Trophoblast cell (in vitro differentiated cells and primary cell): Measurements from ENCODE around the gene MACROD2.

Experiments used
- DNase-seq, 2 donors: peaks; one replicate each; pipeline ENCODE4 v3.0.0-alpha.2; 2016
- H2AFZ ChIP-seq: 2 replicates; pipeline ENCODE4 v1.6.1; 2013; ENCODE audit warnings: low read length, moderate library complexity, mild to moderate bottlenecking; ENCODE audit not compliant: insufficient read depth, poor library complexity
- H2AK5ac ChIP-seq: 2 replicates; pipeline ENCODE4 v1.6.1; 2013; ENCODE audit warnings: mild to moderate bottlenecking, low read length
- H2BK120ac ChIP-seq: 2 replicates; pipeline ENCODE4 v1.6.1; 2013; ENCODE audit warnings: low read length, mild to moderate bottlenecking, moderate library complexity; ENCODE audit not compliant: insufficient read depth, poor library complexity
- H2BK12ac ChIP-seq: 2 replicates; pipeline ENCODE4 v1.6.1; 2013; ENCODE audit warnings: mild to moderate bottlenecking, low read length, moderate library complexity
- H2BK5ac ChIP-seq: 2 replicates; pipeline ENCODE4 v1.6.1; 2013; ENCODE audit warnings: low read length, low read depth, moderate library complexity, mild to moderate bottlenecking; ENCODE audit not compliant: poor library complexity
- H3K14ac ChIP-seq: 2 replicates; pipeline ENCODE4 v1.6.1; 2013; ENCODE audit warnings: mild to moderate bottlenecking, low read length
- H3K18ac ChIP-seq: 2 replicates; pipeline ENCODE4 v1.6.1; 2013; ENCODE audit warnings: mild to moderate bottlenecking, low read length
- H3K23ac ChIP-seq: 2 replicates; pipeline ENCODE4 v1.6.1; 2013; ENCODE audit warnings: low read length
- H3K27ac ChIP-seq: 2 replicates; pipeline ENCODE4 v1.5.1; 2013; ENCODE audit warnings: low read depth, mild to moderate bottlenecking, inconsistent platforms, low read length, moderate library complexity
- H3K27me3 ChIP-seq: 2 replicates; pipeline ENCODE4 v1.6.1; 2013; ENCODE audit warnings: inconsistent platforms, mild to moderate bottlenecking, low read length, moderate library complexity; ENCODE audit not compliant: insufficient read depth
- H3K36me3 ChIP-seq, 2 experiments: 1 replicate in 1 of 2; 2 replicates in 1 of 2; pipeline ENCODE4 v1.6.1; 2013; ENCODE audit warnings: low read length in 2 of 2, mild to moderate bottlenecking in 2 of 2, moderate library complexity in 1 of 2; ENCODE audit not compliant: insufficient read depth in 2 of 2, control insufficient read depth in 1 of 2
- H3K4ac ChIP-seq: 2 replicates; pipeline ENCODE4 v1.6.1; 2013; ENCODE audit warnings: low read depth, mild to moderate bottlenecking, low read length, moderate library complexity
- H3K4me1 ChIP-seq, 2 experiments: 1 replicate in 1 of 2; 2 replicates in 1 of 2; pipeline ENCODE4 v1.6.1; 2013; ENCODE audit warnings: low read length in 2 of 2, mild to moderate bottlenecking in 2 of 2, moderate library complexity in 1 of 2; ENCODE audit not compliant: insufficient read depth in 2 of 2, control insufficient read depth in 1 of 2
- H3K4me2 ChIP-seq: 2 replicates; pipeline ENCODE4 v1.6.1; 2013; ENCODE audit warnings: inconsistent platforms, mild to moderate bottlenecking, low read length, moderate library complexity
- H3K4me3 ChIP-seq: 2 replicates; pipeline ENCODE4 v1.5.1; 2013; ENCODE audit warnings: mild to moderate bottlenecking, low read depth, low read length, inconsistent platforms
- H3K79me1 ChIP-seq: one replicate; pipeline ENCODE4 v1.6.1; 2013; ENCODE audit warnings: low read length
- H3K79me2 ChIP-seq: 2 replicates; pipeline ENCODE4 v1.6.1; 2013; ENCODE audit warnings: low read length, mild to moderate bottlenecking; ENCODE audit not compliant: control insufficient read depth, insufficient read depth, poor library complexity
- H3K9ac ChIP-seq: 2 replicates; pipeline ENCODE4 v1.6.1; 2013; ENCODE audit warnings: mild to moderate bottlenecking, low read length
- H3K9me3 ChIP-seq: 2 replicates; pipeline ENCODE4 v1.6.1; 2013; ENCODE audit warnings: low read depth, mild to moderate bottlenecking, control low read depth, inconsistent platforms, low read length; ENCODE audit not compliant: insufficient read depth
- H4K12ac ChIP-seq: 2 replicates; pipeline ENCODE4 v1.6.1; 2013; ENCODE audit warnings: low read depth, mild to moderate bottlenecking, low read length, moderate library complexity
- H4K8ac ChIP-seq: 2 replicates; pipeline ENCODE4 v1.6.1; 2013; ENCODE audit warnings: low read depth, mild to moderate bottlenecking, low read length, moderate library complexity
- H4K91ac ChIP-seq: one replicate; pipeline ENCODE4 v1.6.1; 2013; ENCODE audit warnings: low read depth, mild to moderate bottlenecking, low read length, moderate library complexity
- WGBS: extraction: QIAGEN DNeasy Blood & Tissue Kit; methylation state at CpG from one replicate; pipeline ENCODE4 v1.1.7; 2013; ENCODE audit warnings: missing lambda C conversion rate; ENCODE audit not compliant: insufficient read length, insufficient coverage; ENCODE audit errors: extremely low coverage; 5-methylcytosine and 5-hydroxymethylcytosine counted together

Gene MACROD2

DNA sequence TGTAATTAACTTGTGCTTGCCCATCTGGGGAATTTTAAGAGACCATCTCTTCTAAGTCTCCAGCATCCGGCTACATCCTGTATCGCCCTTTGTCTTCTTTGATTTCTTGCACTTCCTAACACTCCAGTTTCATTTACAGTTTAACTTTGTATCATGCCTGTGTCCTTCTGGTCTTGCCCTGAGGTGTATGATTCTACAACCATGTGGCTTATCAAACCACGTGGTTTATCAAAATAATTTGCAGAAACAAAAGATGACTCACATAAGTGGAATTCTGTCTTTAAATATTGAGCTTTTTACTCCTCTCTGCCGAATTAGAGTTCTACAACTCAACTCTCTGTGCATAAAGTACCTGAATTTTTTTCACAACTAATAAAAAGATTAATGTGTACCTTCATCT lies 1997.2 kb downstream of the MACROD2 start:
- no peak overlapping the region for H2BK120ac ChIP-seq
- WGBS, result no CpG with 5 or more reads among the region's 4 CpGs
- no peak overlapping the region for H3K4ac ChIP-seq
- H2BK12ac ChIP-seq, result no peak overlapping the region
- no peak overlapping the region for H3K4me2 ChIP-seq
- H3K79me1 ChIP-seq, result no peaks in the 10 kb centered on the region
- no peaks in the 10 kb centered on the region for H3K9me3 ChIP-seq
- H4K91ac ChIP-seq, result no peak overlapping the region
- H3K79me2 ChIP-seq, result no peaks in the 10 kb centered on the region
- H3K9ac ChIP-seq, result no peak overlapping the region
- H4K8ac ChIP-seq, result no peak overlapping the region
- H3K18ac ChIP-seq, result no peak overlapping the region
- no peaks in the 10 kb centered on the region for H3K4me1 ChIP-seq
- no peak overlapping the region for H4K12ac ChIP-seq
- H3K27ac ChIP-seq, result no peak overlapping the region
- H3K36me3 ChIP-seq, result no peaks in the 10 kb centered on the region
- no peak for DNase-seq
- H2BK5ac ChIP-seq, result no peak overlapping the region
- no peak overlapping the region for H3K23ac ChIP-seq
- H2AFZ ChIP-seq, result no peak overlapping the region
- H2AK5ac ChIP-seq, result no peak overlapping the region
- H3K27me3 ChIP-seq, result no peaks in the 10 kb centered on the region
- no peak overlapping the region for H3K14ac ChIP-seq
- no peak overlapping the region for H3K4me3 ChIP-seq

- H2BK5ac ChIP-seq, result no peak overlapping the region
- H3K79me2 ChIP-seq, result no peaks in the 10 kb centered on the region
- H3K27ac ChIP-seq, result no peak overlapping the region
- no peak overlapping the region for H3K9ac ChIP-seq
- H3K14ac ChIP-seq, result no peak overlapping the region
- H3K27me3 ChIP-seq, result no peaks in the 10 kb centered on the region
- H3K23ac ChIP-seq, result no peak overlapping the region
- H2BK120ac ChIP-seq, result no peak overlapping the region
- H3K4me2 ChIP-seq, result no peak overlapping the region
- DNase-seq, result no peak
- no peak overlapping the region for H2BK12ac ChIP-seq
- no peak overlapping the region for H3K18ac ChIP-seq
- H4K91ac ChIP-seq, result no peak overlapping the region
- H3K36me3 ChIP-seq, result no peaks in the 10 kb centered on the region
- no peaks in the 10 kb centered on the region for H3K79me1 ChIP-seq
- no peak overlapping the region for H4K12ac ChIP-seq
- no peak overlapping the region for H2AFZ ChIP-seq
- H2AK5ac ChIP-seq, result no peak overlapping the region
- H4K8ac ChIP-seq, result no peak overlapping the region
- no peak overlapping the region for H3K4ac ChIP-seq
- WGBS, result no CpG with 5 or more reads among the region's 1 CpG
- H3K4me3 ChIP-seq, result no peak overlapping the region
- no peaks in the 10 kb centered on the region for H3K4me1 ChIP-seq
- no peaks in the 10 kb centered on the region for H3K9me3 ChIP-seq
Measured at GRCh38 chr20:16000112-16000511, 2004.8 kb downstream of the MACROD2 start.

DNA sequence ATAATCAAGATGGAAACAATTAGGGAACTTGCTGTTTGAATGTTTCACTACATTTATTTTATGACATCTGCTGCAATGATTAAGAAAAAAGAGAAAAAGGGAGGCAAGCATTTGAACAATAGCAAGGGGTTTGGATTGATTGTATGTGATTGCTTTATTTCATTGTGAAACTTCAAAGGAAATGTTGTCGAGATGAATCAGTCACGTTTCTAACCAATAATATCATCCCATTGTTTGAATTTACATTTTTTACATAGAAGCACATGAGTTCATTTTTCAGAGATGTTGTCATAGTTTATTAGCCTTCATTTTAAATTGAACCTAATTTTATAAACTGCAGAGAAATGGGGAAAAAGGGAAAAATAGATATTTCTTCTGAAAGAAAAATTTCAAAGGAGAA lies 2006.0 kb downstream of the MACROD2 start:
- Histone ChIP-seq H2BK12ac (no peak overlapping the region), H3K4me2 (no peak overlapping the region), H3K14ac (no peak overlapping the region), H3K79me1 (no peaks in the 10 kb centered on the region), H4K8ac (no peak overlapping the region), H3K9me3 (no peaks in the 10 kb centered on the region), H3K27ac (no peak overlapping the region), H3K4me1 (no peaks in the 10 kb centered on the region), H2BK5ac (no peak overlapping the region), H3K23ac (no peak overlapping the region), H4K12ac (no peak overlapping the region), H3K4me3 (no peak overlapping the region), H3K4ac (no peak overlapping the region), H4K91ac (no peak overlapping the region), H3K79me2 (no peaks in the 10 kb centered on the region), H2BK120ac (no peak overlapping the region), H3K36me3 (no peaks in the 10 kb centered on the region), H3K27me3 (no peaks in the 10 kb centered on the region), H3K18ac (no peak overlapping the region), H3K9ac (no peak overlapping the region), H2AFZ (no peak overlapping the region), H2AK5ac (no peak overlapping the region)
- WGBS, result no CpG with 5 or more reads among the region's 2 CpGs
- no peak for DNase-seq

- H3K79me1 ChIP-seq, result no peaks in the 10 kb centered on the region
- H3K36me3 ChIP-seq, result no peaks in the 10 kb centered on the region
- H2AK5ac ChIP-seq, result no peak overlapping the region
- DNase-seq, result no peak
- H4K12ac ChIP-seq, result no peak overlapping the region
- H3K27me3 ChIP-seq, result no peaks in the 10 kb centered on the region
- no peak overlapping the region for H4K91ac ChIP-seq
- H3K4me3 ChIP-seq, result no peak overlapping the region
- no peaks in the 10 kb centered on the region for H3K4me1 ChIP-seq
- H3K9me3 ChIP-seq, result no peaks in the 10 kb centered on the region
- no peak overlapping the region for H2BK5ac ChIP-seq
- no peak overlapping the region for H3K27ac ChIP-seq
- no peak overlapping the region for H2BK120ac ChIP-seq
- no peak overlapping the region for H3K4me2 ChIP-seq
- no peak overlapping the region for H2AFZ ChIP-seq
- no CpG with 5 or more reads among the region's 1 CpG for WGBS
- no peak overlapping the region for H2BK12ac ChIP-seq
- no peak overlapping the region for H4K8ac ChIP-seq
- H3K4ac ChIP-seq, result no peak overlapping the region
- H3K14ac ChIP-seq, result no peak overlapping the region
- H3K23ac ChIP-seq, result no peak overlapping the region
- H3K18ac ChIP-seq, result no peak overlapping the region
- no peaks in the 10 kb centered on the region for H3K79me2 ChIP-seq
- H3K9ac ChIP-seq, result no peak overlapping the region
Measured at GRCh38 chr20:16003310-16003709, 2008.0 kb downstream of the MACROD2 start.
